Measurements from ENCODE around the gene FAM151A. TPM values are rescaled to one million over a fixed set of nuclear protein-coding genes. Genes with fewer than 3 reads are reported as not detected.

FAM151A gene
- polyA plus RNA-seq, 1 donor (not counting 4 experiments of a cell fraction or from before 2014, with no cell fraction given) = 0.07 TPM

DNA sequence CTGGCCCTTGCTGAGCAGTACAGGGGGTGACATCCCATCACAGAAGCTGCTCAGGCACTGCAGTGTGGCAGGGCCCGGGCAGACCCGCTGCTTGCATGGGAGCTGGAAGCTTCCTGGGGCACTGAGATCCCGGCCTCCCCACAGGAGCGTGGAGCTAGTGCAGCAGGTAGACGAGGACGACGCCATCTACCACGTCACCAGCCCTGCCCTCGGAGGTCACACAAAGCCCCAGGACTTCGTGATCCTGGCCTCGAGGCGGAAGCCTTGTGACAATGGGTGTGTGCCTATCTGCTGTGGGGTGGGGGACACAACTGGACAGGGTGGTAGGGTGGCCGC lies 16.4 kb downstream of the FAM151A start:
- H3K27me3 ChIP-seq (ENCODE audit: control insufficient read depth, extremely low read depth, insufficient read depth, low read length) = no peaks in the 10 kb centered on the region
- no peak overlapping the region for H3K4me2 ChIP-seq (ENCODE audit: control insufficient read depth, extremely low read depth, insufficient read depth, low read depth, low read length)
- no peak overlapping the region for H3K27ac ChIP-seq (ENCODE audit: control insufficient read depth, insufficient read depth, low read length)
- no peaks in the 10 kb centered on the region for H3K9me3 ChIP-seq (ENCODE audit: control insufficient read depth, low read depth, low read length)
- dilution Hi-C loops (cut with MboI; ENCODE audit: extremely low pct_ligation_motif_present, low sequenced_read_pairs) = no loop called here
- no peak overlapping the region for H2AFZ ChIP-seq (ENCODE audit: control insufficient read depth, low read length)
- H3K4me3 ChIP-seq (ENCODE audit: control insufficient read depth in 2 of 3, extremely low read depth in 1 of 3, insufficient read depth in 2 of 3, low read depth in 1 of 3, low read length in 3 of 3) = no peak overlapping the region
- no peaks in the 10 kb centered on the region for H4K20me1 ChIP-seq (ENCODE audit: control insufficient read depth, extremely low read depth, insufficient read depth, low read length)
- no peaks in the 10 kb centered on the region for H3K36me3 ChIP-seq (ENCODE audit: control insufficient read depth in 2 of 2, extremely low read depth in 1 of 2, insufficient read depth in 2 of 2, low read length in 2 of 2)
- FAIRE-seq (no peak), DNase-seq (ENCODE audit: low read depth, low spot score) (no peak)
- H3K79me2 ChIP-seq (ENCODE audit: control insufficient read depth, insufficient read depth, low read length) = no peaks in the 10 kb centered on the region
- H3K4me1 ChIP-seq (ENCODE audit: control insufficient read depth, extremely low read depth, insufficient read depth, low read length) = peaks cover 13% of the 10 kb centered on the region
- no peak overlapping the region for H3K9ac ChIP-seq (ENCODE audit: control insufficient read depth, extremely low read depth, insufficient read depth, low read length)
- peaks cover 2% of the 10 kb centered on the region for H3K9me1 ChIP-seq (ENCODE audit: control insufficient read depth, extremely low read depth, insufficient read depth, low read length)
- TF ChIP-seq, protein P1, sequence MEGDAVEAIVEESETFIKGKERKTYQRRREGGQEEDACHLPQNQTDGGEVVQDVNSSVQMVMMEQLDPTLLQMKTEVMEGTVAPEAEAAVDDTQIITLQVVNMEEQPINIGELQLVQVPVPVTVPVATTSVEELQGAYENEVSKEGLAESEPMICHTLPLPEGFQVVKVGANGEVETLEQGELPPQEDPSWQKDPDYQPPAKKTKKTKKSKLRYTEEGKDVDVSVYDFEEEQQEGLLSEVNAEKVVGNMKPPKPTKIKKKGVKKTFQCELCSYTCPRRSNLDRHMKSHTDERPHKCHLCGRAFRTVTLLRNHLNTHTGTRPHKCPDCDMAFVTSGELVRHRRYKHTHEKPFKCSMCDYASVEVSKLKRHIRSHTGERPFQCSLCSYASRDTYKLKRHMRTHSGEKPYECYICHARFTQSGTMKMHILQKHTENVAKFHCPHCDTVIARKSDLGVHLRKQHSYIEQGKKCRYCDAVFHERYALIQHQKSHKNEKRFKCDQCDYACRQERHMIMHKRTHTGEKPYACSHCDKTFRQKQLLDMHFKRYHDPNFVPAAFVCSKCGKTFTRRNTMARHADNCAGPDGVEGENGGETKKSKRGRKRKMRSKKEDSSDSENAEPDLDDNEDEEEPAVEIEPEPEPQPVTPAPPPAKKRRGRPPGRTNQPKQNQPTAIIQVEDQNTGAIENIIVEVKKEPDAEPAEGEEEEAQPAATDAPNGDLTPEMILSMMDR (optimal IDR thresholded peaks at IDR 0.05 in 1 of 3, IDR thresholded peaks at IDR 0.05 in 1 of 3, conservative IDR thresholded peaks at IDR 0.05 in 1 of 3; ENCODE audit: extremely low read depth in 1 of 3, insufficient read depth in 2 of 3, low read length in 3 of 3) = no peak
- no peak for TF ChIP-seq EZH2 (IDR thresholded peaks at IDR 0.05; ENCODE audit: low read length)

DNA sequence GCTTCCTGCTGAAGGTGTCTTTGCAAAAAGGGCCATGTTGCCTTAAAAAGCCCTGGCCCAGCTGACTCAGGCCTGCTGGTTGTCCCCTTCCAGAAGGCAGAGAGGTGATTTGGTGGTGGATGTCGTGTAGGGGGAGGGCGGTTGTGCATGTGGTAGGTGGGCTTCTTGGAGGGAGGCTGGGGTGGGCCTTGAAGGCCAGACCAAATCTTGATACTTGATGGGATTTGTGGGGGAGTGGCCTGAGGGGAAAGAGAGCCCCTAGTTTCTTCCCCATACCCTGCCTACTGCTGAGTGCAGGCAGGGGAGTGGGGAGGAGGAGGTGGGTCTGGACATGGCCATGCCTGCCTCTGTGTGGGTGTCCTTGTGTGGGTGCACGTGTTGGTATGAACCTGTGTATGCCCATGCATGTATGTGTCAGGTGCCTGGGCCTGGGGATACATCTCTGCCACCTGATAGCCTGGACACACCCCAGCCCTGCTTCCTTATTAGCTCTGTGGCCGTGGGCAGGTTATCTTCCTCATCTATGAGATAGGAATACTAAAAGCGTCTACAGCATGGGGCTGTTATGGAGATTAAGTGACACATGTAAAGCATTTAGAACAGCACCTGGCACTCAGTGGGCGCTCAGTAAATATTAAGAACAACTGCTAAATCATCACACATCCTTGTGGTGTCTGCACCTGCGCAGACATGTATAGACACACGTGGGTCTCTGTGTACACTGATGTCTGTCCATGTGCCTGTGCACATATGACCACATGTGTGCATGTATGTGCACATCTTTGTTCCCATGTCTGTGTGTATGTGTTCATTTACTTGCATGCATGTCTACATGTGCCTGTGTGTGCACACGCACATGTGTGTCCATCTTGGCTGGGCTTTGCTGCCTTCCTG lies 17.0 kb downstream of the FAM151A start:
- Histone ChIP-seq H2AFZ (ENCODE audit: control insufficient read depth, low read length) (no peak overlapping the region), H3K9me1 (ENCODE audit: control insufficient read depth, extremely low read depth, insufficient read depth, low read length) (peaks cover 2% of the 10 kb centered on the region), H3K4me2 (ENCODE audit: control insufficient read depth, extremely low read depth, insufficient read depth, low read depth, low read length) (no peak overlapping the region), H3K9ac (ENCODE audit: control insufficient read depth, extremely low read depth, insufficient read depth, low read length) (no peak overlapping the region), H3K9me3 (ENCODE audit: control insufficient read depth, low read depth, low read length) (no peaks in the 10 kb centered on the region), H3K79me2 (ENCODE audit: control insufficient read depth, insufficient read depth, low read length) (no peaks in the 10 kb centered on the region), H3K4me1 (ENCODE audit: control insufficient read depth, extremely low read depth, insufficient read depth, low read length) (peaks cover 13% of the 10 kb centered on the region), H3K36me3 (ENCODE audit: control insufficient read depth in 2 of 2, extremely low read depth in 1 of 2, insufficient read depth in 2 of 2, low read length in 2 of 2) (no peaks in the 10 kb centered on the region), H3K27ac (ENCODE audit: control insufficient read depth, insufficient read depth, low read length) (no peak overlapping the region), H3K27me3 (ENCODE audit: control insufficient read depth, extremely low read depth, insufficient read depth, low read length) (no peaks in the 10 kb centered on the region), H4K20me1 (ENCODE audit: control insufficient read depth, extremely low read depth, insufficient read depth, low read length) (no peaks in the 10 kb centered on the region), H3K4me3 (ENCODE audit: control insufficient read depth in 2 of 3, extremely low read depth in 1 of 3, insufficient read depth in 2 of 3, low read depth in 1 of 3, low read length in 3 of 3) (no peak overlapping the region)
- FAIRE-seq (peak; percentile 36), DNase-seq (ENCODE audit: low read depth, low spot score) (no peak)
- dilution Hi-C loops (cut with MboI; ENCODE audit: extremely low pct_ligation_motif_present, low sequenced_read_pairs) = no loop called here
- no peak for TF ChIP-seq EZH2 (IDR thresholded peaks at IDR 0.05; ENCODE audit: low read length)
- TF ChIP-seq, protein P1 (optimal IDR thresholded peaks at IDR 0.05 in 1 of 3, IDR thresholded peaks at IDR 0.05 in 1 of 3, conservative IDR thresholded peaks at IDR 0.05 in 1 of 3; ENCODE audit: extremely low read depth in 1 of 3, insufficient read depth in 2 of 3, low read length in 3 of 3) = no peak

Measured in keratinocyte (primary cell).